Esophagus squamous epithelium (tissue), 5 donors: ENCODE data around the gene GUK1. TPM values are rescaled to one million over a fixed set of nuclear protein-coding genes. Genes with fewer than 3 reads are reported as not detected.

Source experiments
- DNase-seq: peaks from one replicate; lab custom pipeline; 2025; lab: John Stamatoyannopoulos, UW
- H3K27ac ChIP-seq, 4 donors: fragments of 200-600 bp; sonication (generic); one replicate each; pipeline ENCODE4 v1.5.1; 2016 to 2019; ENCODE audit warnings: mild to moderate bottlenecking in 1 of 4
- H3K27me3 ChIP-seq, 4 donors: fragments of 200-600 bp; sonication (generic); 1 replicate in 3 of 4; 2 replicates in 1 of 4; pipeline versions ENCODE4 v1.5.1 to v1.6.0; 2017 to 2021; ENCODE audit warnings: antibody characterized with exemption in 1 of 4
- H3K36me3 ChIP-seq, 3 donors: fragments of 200-600 bp; sonication (generic); one replicate each; pipeline ENCODE4 v1.5.1; 2016 to 2019
- H3K4me1 ChIP-seq, 3 donors: fragments of 200-600 bp; sonication (generic); one replicate each; pipeline ENCODE4 v1.5.1; 2017 to 2019
- H3K4me3 ChIP-seq, 4 donors: fragments of 200-600 bp; sonication (generic); 1 replicate in 3 of 4; 2 replicates in 1 of 4; pipeline ENCODE4 v1.5.1; 2016 to 2019; ENCODE audit warnings: mild to moderate bottlenecking in 2 of 4, moderate library complexity in 1 of 4
- H3K9me3 ChIP-seq, 3 donors: fragments of 200-600 bp; sonication (generic); one replicate each; pipeline ENCODE4 v1.5.1; 2016 to 2019
- POLR2A ChIP-seq, 4 donors: fragments of 450-650 bp; IDR thresholded peaks; one replicate each; pipeline ENCODE4 v1.6.1; 2017; ENCODE audit warnings: antibody characterized with exemption in 4 of 4, mild to moderate bottlenecking in 4 of 4, moderate library complexity in 3 of 4
- WGBS, 2 donors: methylation state at CpG; one replicate each; pipeline ENCODE4 v1.1.5; 2018; 5-methylcytosine and 5-hydroxymethylcytosine counted together
- intact Hi-C: fragments of 100-400 bp; cut with DNase I; formaldehyde crosslinking; loops from one replicate; pipeline ENCODE4 v1.15.0; 2022
- total RNA-seq, 4 donors: library from RNA; depleted of rRNA; stranded (reverse); fragments of >200 nt; gene quantifications; one replicate each; pipeline ENCODE4 v1.1.0, GENCODE V29; 2016
- TF ChIP-seq, protein P1 (sequence below), 6 experiments: fragments of 450-650 bp in 4 of 6; fragments of 200-600 bp in 2 of 6; sonication (generic) in 2 of 6; IDR thresholded peaks; one replicate each; pipeline ENCODE4 v1.5.1; 2016 to 2019; ENCODE audit warnings: antibody characterized with exemption in 6 of 6, mild to moderate bottlenecking in 4 of 6, moderate library complexity in 4 of 6
- donor health status: DM: yes; HTN: yes; CAD: no.

The GUK1 gene
- total RNA-seq, 4 donors from 2014 or later: 279 to 320 (median 302) TPM

GRCh38 chr1:228142701-228143136, 2.6 kb downstream of the GUK1 start:
- Histone ChIP-seq H3K36me3 (peaks cover 12 to 27% (median 16%) of the 10 kb centered on the region in 3 donors), H3K4me1 (peaks cover 39 to 78% (median 42%) of the 10 kb centered on the region in 3 donors), H3K4me3 (peak overlapping the region; percentile 91 to 98 (median 94)), H3K27me3 (no peaks in the 10 kb centered on the region), H3K9me3 (no peaks in the 10 kb centered on the region), H3K27ac (peak overlapping the region; percentile 98 to 100 (median 99))
- WGBS, 2 donors: 20 to 49% methylated on average over 2 to 10 of the region's 11 CpGs
- intact Hi-C loops: no loop called here
- TF ChIP-seq, protein P1, sequence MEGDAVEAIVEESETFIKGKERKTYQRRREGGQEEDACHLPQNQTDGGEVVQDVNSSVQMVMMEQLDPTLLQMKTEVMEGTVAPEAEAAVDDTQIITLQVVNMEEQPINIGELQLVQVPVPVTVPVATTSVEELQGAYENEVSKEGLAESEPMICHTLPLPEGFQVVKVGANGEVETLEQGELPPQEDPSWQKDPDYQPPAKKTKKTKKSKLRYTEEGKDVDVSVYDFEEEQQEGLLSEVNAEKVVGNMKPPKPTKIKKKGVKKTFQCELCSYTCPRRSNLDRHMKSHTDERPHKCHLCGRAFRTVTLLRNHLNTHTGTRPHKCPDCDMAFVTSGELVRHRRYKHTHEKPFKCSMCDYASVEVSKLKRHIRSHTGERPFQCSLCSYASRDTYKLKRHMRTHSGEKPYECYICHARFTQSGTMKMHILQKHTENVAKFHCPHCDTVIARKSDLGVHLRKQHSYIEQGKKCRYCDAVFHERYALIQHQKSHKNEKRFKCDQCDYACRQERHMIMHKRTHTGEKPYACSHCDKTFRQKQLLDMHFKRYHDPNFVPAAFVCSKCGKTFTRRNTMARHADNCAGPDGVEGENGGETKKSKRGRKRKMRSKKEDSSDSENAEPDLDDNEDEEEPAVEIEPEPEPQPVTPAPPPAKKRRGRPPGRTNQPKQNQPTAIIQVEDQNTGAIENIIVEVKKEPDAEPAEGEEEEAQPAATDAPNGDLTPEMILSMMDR (IDR thresholded peaks at IDR 0.05): no peak
- no peak for TF ChIP-seq POLR2A (IDR thresholded peaks at IDR 0.05)
- no peak for DNase-seq

DNA sequence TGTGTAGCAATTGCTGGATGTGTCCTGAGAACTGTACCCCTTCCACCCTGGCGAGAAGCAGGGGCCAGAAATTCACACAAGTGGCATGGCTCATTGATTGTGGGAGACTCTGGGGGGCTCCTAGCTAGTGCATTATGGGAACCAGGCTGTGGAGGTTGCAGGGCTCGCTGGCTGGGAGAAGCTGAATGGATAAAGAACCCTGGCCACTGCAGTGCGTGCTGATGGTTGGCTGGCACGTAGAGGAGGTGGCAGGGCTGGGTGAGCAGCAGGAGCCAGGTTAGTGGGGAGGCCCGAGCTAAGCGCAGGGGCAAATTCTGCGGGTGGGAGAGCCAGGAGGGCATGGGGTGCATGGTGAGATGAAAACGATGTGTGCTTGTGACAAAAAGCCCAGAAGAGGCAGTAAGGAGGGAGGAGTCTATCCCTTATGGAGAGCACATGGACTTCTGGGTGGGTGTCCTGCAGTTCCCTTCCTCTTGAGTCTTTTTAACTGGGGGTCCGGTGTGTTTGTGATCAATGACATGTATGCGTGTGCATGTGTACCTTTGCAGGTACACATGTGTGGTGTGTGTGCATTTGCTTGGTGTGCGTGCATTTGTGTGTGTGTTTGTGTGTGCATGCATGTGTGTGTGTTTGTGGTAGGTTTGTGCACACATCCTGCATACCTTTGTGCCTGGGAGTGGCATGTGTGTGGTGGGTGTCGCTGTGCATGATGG, 3.6 kb downstream of the GUK1 start:
- DNase-seq: no peak
- WGBS, 2 donors: 69 to 75% methylated on average over 7 to 11 of the region's 12 CpGs
- TF ChIP-seq, protein P1 (IDR thresholded peaks at IDR 0.05): no peak
- TF ChIP-seq POLR2A (IDR thresholded peaks at IDR 0.05): no peak
- H3K4me3 ChIP-seq: peak overlapping the region in 1 of 4 donors; percentile 92
- intact Hi-C loops: no loop called here
- peaks cover 16 to 36% (median 20%) of the 10 kb centered on the region in 3 donors for H3K36me3 ChIP-seq
- H3K27ac ChIP-seq: peak overlapping the region in 3 of 4 donors; percentile 98 to 100 (median 100)
- H3K9me3 ChIP-seq: no peaks in the 10 kb centered on the region
- H3K27me3 ChIP-seq: no peaks in the 10 kb centered on the region
- peaks cover 46 to 87% (median 51%) of the 10 kb centered on the region in 3 donors for H3K4me1 ChIP-seq

DNA sequence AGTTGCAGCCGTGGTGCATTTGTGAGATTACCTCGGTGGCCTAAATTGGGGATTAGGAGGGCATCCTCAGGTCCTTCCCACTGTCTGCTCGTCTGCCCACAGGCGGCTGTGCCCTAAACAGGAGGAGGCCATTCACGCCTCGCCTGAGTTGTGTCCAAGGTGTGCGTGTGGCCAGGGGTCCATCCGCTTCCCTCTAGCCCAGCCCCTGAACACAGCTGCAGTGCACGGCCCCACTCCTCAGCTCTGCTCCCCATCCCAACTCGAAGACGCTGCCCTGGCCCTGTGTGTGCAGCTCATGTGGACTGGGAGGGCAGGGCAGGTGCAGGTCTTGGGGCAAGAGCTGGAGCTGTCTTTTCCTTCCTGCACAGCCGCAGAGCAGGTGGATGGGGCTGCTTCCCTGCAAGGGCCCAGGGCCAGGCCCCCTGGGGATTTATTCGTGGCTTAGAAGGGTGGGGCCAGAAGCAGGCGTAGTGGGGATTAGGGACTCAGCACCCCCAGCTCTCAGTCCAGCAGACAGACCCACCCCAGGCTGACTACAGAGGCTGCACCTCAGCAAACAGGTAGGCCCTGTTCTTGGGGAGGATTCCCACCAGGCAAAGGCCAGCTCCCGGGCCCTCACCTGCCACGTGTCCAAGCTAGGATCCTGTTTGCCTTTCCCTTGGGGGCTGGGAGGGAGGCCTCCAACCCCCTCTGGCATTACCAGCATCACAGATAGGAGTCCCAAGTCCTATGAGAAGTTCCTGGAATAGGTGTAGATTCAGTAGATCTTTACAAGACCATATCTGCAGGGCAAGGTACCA, 4.3 kb downstream of the GUK1 start:
- DNase-seq: no peak
- H3K36me3 ChIP-seq: peaks cover 16 to 42% (median 20%) of the 10 kb centered on the region in 3 donors
- 80% methylated on average over 1 of the region's 16 CpGs; no CpG with 5 or more reads in 1 of the 2 donors for WGBS, 2 donors
- H3K27ac ChIP-seq: peak overlapping the region; percentile 6 to 100 (median 52)
- no peak overlapping the region for H3K4me3 ChIP-seq
- intact Hi-C loops: no loop called here
- TF ChIP-seq, protein P1 (IDR thresholded peaks at IDR 0.05): no peak
- TF ChIP-seq POLR2A (IDR thresholded peaks at IDR 0.05): no peak
- H3K27me3 ChIP-seq: no peaks in the 10 kb centered on the region
- peaks cover 53 to 90% (median 59%) of the 10 kb centered on the region in 3 donors for H3K4me1 ChIP-seq
- H3K9me3 ChIP-seq: no peaks in the 10 kb centered on the region

- Histone ChIP-seq H3K27me3 (no peaks in the 10 kb centered on the region), H3K4me3 (no peak overlapping the region), H3K27ac (peak overlapping the region; percentile 6 to 66 (median 52)), H3K4me1 (peaks cover 59 to 94% (median 65%) of the 10 kb centered on the region in 3 donors), H3K9me3 (no peaks in the 10 kb centered on the region), H3K36me3 (peaks cover 16 to 42% (median 20%) of the 10 kb centered on the region in 3 donors)
- intact Hi-C loops: no loop called here
- TF ChIP-seq, protein P1 (IDR thresholded peaks at IDR 0.05): no peak
- no peak for TF ChIP-seq POLR2A (IDR thresholded peaks at IDR 0.05)
- no peak for DNase-seq
- 80 to 82% methylated on average over 2 to 7 of the region's 8 CpGs for WGBS, 2 donors
Observed at GRCh38 chr1:228144993-228145343, 4.9 kb downstream of the GUK1 start.
